ENCODE results near the gene OR1N2. TPM values are rescaled to one million over a fixed set of nuclear protein-coding genes. Genes with fewer than 3 reads are reported as not detected.

OR1N2 gene
- total RNA-seq, 1 donor from 2014 or later: not detected

DNA sequence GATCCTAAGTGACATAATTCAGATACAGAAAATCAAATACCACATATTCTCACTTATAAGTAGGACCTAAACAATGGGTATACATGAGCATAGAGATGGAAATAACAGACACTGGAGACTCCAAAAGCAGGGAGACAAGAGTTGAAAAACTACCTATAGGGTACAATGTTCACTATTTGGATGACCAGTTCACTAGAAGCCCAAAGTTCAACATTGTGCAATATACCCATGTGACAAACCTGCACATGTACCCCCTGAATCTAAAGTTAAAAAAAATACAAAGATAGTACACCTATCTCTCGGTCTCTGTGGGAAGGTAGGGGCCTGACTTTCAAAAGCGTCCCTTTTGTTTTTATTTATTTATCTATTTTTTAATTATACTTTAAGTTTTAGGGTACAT lies 14.2 kb upstream of the OR1N2 start:
- Histone ChIP-seq H3K4me1 (no peaks in the 10 kb centered on the region), H3K27ac (no peak overlapping the region), H3K4me3 (no peak overlapping the region), H3K27me3 (no peaks in the 10 kb centered on the region), H3K36me3 (no peaks in the 10 kb centered on the region), H3K9me3 (no peaks in the 10 kb centered on the region)
- DNase-seq (ENCODE audit: extremely low spot score in 2 of 2): no peak
- intact Hi-C loops (cut with DNase I): no loop called here
- TF ChIP-seq, protein P1, sequence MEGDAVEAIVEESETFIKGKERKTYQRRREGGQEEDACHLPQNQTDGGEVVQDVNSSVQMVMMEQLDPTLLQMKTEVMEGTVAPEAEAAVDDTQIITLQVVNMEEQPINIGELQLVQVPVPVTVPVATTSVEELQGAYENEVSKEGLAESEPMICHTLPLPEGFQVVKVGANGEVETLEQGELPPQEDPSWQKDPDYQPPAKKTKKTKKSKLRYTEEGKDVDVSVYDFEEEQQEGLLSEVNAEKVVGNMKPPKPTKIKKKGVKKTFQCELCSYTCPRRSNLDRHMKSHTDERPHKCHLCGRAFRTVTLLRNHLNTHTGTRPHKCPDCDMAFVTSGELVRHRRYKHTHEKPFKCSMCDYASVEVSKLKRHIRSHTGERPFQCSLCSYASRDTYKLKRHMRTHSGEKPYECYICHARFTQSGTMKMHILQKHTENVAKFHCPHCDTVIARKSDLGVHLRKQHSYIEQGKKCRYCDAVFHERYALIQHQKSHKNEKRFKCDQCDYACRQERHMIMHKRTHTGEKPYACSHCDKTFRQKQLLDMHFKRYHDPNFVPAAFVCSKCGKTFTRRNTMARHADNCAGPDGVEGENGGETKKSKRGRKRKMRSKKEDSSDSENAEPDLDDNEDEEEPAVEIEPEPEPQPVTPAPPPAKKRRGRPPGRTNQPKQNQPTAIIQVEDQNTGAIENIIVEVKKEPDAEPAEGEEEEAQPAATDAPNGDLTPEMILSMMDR (IDR thresholded peaks at IDR 0.05): no peak
- TF ChIP-seq POLR2AphosphoS5 (IDR thresholded peaks at IDR 0.05; ENCODE audit: insufficient read depth in 1 of 2, low read depth in 1 of 2) (no peak), POLR2A (IDR thresholded peaks at IDR 0.05) (no peak)

DNA sequence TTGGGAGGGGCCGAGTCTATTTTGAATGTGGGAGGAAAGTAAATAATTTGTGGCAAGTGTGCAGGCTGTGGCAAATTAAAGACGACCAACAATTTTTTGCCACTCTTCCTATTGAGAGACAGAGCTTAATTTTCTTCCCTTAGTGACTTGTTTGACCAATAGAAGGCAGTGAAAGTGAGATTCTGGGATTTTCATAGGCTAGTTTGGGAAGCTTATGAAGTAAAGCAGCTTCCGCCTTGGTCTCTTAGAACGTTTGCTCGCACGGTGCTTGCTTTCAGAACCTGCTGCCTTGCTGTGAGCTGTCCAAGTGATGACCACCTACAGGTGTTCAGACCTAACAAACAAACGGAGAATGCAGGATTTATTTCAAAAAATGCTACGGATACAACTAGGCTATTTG lies 6.7 kb upstream of the OR1N2 start:
- intact Hi-C loops (cut with DNase I): no loop called here
- no peak overlapping the region for H3K27ac ChIP-seq
- no peak for DNase-seq (ENCODE audit: extremely low spot score in 2 of 2)

DNA sequence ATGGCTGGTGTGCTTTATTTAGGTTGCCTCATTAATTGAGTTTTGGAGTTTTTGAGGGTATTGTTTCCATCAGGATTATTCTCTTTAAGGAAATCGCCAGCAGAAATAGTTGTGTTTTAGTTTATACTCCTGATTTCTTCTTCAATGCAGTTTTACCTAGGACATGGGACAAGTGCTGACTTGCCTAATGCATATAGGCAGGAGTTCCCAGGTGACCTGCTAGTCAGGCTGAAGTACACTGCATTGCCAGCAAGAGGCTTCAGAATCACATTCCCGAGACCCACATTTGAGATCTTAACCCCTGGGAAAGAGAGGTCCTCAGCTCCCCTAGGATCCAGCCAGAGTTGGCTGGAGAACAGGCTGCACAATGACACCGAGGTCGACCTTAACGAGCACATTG lies 1.5 kb upstream of the OR1N2 start:
- Histone ChIP-seq H3K36me3 (no peaks in the 10 kb centered on the region), H3K27me3 (no peaks in the 10 kb centered on the region), H3K27ac (no peak overlapping the region), H3K4me3 (no peak overlapping the region), H3K4me1 (no peaks in the 10 kb centered on the region), H3K9me3 (no peaks in the 10 kb centered on the region)
- TF ChIP-seq POLR2AphosphoS5 (IDR thresholded peaks at IDR 0.05; ENCODE audit: insufficient read depth in 1 of 2, low read depth in 1 of 2): no peak
- TF ChIP-seq, protein P1 (IDR thresholded peaks at IDR 0.05): no peak
- no peak for DNase-seq (ENCODE audit: extremely low spot score in 2 of 2)
- intact Hi-C loops (cut with DNase I): no loop called here

More for the DNA sequence above, 6.7 kb upstream of the OR1N2 start:
- no peaks in the 10 kb centered on the region for H3K36me3 ChIP-seq
- no peaks in the 10 kb centered on the region for H3K4me1 ChIP-seq
- no peak overlapping the region for H3K4me3 ChIP-seq
- no peak for TF ChIP-seq POLR2A (IDR thresholded peaks at IDR 0.05)
- TF ChIP-seq, protein P1 (IDR thresholded peaks at IDR 0.05): no peak
- no peak for TF ChIP-seq POLR2AphosphoS5 (IDR thresholded peaks at IDR 0.05; ENCODE audit: insufficient read depth in 1 of 2, low read depth in 1 of 2)
- no peaks in the 10 kb centered on the region for H3K27me3 ChIP-seq
- H3K9me3 ChIP-seq: no peaks in the 10 kb centered on the region

DNA sequence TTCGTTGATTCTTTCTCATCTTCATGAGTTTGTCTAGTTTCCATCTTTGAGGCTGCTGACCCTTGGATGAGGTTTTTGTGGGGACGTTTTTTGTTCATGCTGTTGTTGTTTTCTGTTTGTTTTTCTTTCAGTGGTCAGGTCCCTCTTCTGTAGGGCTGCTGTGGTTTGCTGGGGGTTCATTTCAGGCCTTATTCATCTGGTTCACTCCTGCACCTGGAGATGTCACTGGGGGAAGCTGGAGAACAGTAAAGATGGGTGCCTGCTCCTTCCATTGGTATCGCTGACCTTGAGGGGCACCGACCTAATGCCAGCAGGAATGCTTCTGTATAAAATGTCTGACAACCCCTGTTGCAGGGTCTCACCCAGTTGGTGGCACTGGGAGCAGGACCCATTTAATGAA lies 8.5 kb downstream of the OR1N2 start:
- TF ChIP-seq POLR2AphosphoS5 (IDR thresholded peaks at IDR 0.05; ENCODE audit: insufficient read depth in 1 of 2, low read depth in 1 of 2): no peak
- TF ChIP-seq, protein P1 (IDR thresholded peaks at IDR 0.05): no peak
- TF ChIP-seq POLR2A (IDR thresholded peaks at IDR 0.05): no peak
- no peak for DNase-seq (ENCODE audit: extremely low spot score in 2 of 2)
- Histone ChIP-seq H3K4me1 (no peaks in the 10 kb centered on the region), H3K36me3 (no peaks in the 10 kb centered on the region), H3K27me3 (no peaks in the 10 kb centered on the region), H3K4me3 (no peak overlapping the region), H3K9me3 (no peaks in the 10 kb centered on the region), H3K27ac (no peak overlapping the region)
- intact Hi-C loops (cut with DNase I): no loop called here

DNA sequence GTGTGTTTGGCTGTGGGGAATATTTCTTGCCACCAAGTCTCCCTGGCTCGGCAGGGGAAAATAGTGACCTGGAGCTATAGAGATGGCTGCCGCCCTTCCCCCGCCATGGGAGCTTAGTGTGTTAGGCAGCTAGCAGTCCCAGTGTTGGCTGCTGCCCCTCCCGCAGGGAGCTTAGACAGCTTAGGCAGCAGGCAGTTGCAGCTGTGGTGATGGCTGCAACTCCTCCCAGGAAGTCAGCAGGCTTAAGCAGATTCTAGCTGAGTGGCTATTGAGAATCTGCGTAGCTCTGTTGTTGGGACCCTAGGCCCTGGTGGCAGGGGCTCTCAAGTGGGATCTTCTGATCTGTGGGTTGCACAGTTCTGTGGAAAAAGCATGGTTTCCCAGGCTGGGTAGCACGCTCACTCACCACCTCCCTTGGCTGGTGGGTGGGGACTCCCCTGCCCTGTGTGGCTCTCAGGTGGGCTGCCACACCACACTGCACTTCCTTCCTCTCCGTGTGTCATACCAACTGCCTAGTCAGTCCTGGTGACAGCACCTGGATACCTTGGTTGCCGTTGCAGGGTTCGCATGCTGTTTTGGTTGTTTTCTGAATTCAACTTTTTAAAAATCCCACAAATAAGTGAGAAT lies 9.3 kb downstream of the OR1N2 start:
- Histone ChIP-seq H3K4me3 (no peak overlapping the region), H3K36me3 (no peaks in the 10 kb centered on the region), H3K27ac (no peak overlapping the region), H3K27me3 (no peaks in the 10 kb centered on the region), H3K4me1 (no peaks in the 10 kb centered on the region), H3K9me3 (no peaks in the 10 kb centered on the region)
- no peak for TF ChIP-seq POLR2A (IDR thresholded peaks at IDR 0.05)
- TF ChIP-seq, protein P1 (IDR thresholded peaks at IDR 0.05): no peak
- TF ChIP-seq POLR2AphosphoS5 (IDR thresholded peaks at IDR 0.05; ENCODE audit: insufficient read depth in 1 of 2, low read depth in 1 of 2): no peak
- intact Hi-C loops (cut with DNase I): no loop called here
- DNase-seq (ENCODE audit: extremely low spot score in 2 of 2): no peak
